GM10847 (cell line): Measurements from ENCODE around the gene ESYT3.

Source experiments
- POLR2A ChIP-seq: IDR thresholded peaks from 2 replicates; pipeline ENCODE4 v1.6.1; 2011; ENCODE audit not compliant: insufficient read length; ENCODE audit errors: extremely low read depth

ESYT3 gene, protein sequence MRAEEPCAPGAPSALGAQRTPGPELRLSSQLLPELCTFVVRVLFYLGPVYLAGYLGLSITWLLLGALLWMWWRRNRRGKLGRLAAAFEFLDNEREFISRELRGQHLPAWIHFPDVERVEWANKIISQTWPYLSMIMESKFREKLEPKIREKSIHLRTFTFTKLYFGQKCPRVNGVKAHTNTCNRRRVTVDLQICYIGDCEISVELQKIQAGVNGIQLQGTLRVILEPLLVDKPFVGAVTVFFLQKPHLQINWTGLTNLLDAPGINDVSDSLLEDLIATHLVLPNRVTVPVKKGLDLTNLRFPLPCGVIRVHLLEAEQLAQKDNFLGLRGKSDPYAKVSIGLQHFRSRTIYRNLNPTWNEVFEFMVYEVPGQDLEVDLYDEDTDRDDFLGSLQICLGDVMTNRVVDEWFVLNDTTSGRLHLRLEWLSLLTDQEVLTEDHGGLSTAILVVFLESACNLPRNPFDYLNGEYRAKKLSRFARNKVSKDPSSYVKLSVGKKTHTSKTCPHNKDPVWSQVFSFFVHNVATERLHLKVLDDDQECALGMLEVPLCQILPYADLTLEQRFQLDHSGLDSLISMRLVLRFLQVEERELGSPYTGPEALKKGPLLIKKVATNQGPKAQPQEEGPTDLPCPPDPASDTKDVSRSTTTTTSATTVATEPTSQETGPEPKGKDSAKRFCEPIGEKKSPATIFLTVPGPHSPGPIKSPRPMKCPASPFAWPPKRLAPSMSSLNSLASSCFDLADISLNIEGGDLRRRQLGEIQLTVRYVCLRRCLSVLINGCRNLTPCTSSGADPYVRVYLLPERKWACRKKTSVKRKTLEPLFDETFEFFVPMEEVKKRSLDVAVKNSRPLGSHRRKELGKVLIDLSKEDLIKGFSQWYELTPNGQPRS

DNA sequence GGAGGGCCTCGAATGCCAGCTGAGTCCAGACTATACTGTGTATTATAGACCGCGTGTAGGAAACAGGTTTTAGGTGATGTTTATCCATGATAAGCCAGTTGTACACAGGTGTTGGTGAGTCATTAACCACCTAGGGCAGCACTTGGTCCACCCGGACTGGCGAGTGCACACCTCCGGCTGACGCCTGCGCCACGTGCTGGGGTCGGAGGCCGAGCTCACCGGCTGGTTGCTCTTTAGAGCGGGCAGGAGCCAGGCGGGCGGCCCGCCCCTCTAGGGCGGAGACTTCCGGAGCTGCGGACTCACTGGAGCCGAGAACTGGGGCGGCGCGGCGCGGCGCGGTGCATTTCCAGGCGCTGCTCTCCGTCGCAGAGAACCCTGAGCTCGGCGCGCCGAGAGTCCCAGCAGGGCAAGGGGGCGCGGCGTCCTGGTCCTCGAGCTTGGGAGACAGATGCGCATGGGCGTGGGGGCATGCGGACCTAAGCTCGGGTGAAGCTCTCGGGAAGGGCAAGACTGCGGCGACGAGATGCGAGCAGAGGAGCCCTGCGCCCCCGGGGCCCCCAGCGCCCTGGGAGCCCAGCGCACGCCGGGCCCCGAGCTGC, at the start of gene ESYT3:
ESYT3 (plus strand) TSS at position 341 of the 599 bp plus-strand sequence; CDS start at position 524, 183 bp downstream.
- TF ChIP-seq POLR2A, result no peak

DNA sequence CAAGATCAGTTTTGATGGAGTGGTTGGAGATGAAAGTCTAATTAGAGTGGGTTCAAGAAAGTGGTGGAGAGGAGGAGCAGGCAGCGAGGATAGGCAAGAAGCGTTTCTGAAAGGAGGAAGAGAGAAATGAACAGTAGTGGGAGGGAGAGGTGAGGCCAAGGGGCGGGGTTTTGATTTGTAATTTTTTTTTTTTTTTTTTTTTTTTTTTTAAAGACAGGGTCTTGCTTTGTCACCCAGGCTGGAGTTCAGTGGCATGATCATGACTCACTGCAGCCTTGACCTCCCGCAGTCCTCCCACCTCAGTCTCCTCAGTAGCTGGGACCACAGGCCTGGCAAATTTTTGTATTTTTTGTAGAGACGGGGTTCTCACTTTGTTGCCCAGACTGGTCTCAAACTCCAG, 49.4 kb upstream of the ESYT3 start:
- no peak for TF ChIP-seq POLR2A

DNA sequence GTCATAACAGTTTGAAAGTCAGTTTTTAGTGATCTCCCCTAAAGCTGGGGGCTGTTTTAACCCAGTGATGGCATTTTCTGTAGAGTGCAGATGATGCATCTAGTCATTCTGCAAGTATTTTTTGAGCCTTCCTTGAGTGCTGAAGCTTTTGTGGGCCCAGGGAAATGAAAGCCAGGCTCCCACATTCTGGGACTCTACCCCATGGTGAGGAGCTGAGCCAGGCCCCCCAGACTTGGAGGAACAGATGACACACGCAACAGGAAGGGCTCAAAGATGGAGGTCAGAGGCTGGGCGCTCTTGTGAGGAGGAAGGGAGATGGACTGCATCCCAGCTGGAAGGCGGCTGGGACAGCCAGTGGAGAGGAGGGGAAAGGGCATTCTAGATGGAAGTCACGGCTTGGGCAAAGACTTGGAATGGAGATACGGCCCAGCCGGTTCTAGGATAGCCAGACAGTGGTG, 45.2 kb upstream of the ESYT3 start:
- TF ChIP-seq POLR2A, result no peak

DNA sequence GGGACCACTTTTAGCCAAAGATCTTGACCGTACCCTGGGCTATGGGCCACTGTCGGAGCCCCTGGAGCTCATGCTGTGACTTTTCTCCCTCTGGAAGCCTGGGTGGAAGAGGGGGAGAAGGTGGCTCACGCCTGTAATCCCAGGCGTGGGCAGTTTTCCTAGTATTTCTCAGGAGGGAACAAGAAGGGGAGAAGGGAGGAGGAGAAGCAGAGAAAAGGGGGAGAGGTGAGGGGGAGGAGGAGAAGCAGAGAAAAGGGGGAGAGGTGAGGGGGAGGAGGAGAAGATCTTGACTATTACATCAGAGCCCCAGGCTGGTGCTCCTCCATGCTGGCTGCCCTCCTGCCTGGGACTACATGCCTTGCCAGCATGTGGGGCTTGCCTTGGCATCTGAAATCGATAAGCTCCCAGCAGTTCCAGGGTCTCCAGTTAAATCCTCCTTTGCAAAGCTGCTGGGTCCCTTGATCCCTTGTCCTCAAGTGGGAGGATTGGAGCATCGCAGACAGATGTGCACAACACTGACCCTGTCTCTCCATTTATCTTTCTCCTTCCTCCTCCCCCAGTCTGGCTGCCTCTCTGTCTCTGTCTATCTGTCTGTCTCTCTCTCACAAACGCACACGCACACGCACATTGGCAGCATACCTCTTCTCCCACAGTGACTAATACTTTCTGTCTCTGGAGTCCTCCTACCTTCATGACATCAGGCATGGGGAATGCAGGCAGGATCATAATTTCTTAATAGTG, 44.4 kb upstream of the ESYT3 start:
- no peak for TF ChIP-seq POLR2A

DNA sequence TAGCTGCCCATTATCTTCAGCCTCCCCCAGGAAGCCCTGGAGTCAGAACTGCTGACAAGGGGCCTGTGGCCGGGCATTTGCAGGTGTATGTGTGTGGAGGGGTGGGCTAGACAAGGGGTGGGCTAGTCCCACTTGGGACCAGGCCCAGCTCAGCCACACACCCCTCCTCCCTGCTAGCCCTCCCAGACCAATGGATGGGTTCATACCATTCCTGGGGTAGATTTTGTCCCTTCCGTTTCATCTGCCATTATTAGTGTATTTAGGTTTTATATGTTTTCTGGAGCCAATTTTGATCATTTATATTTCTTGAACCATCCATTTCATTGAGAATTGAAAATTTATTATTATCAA, 43.9 kb upstream of the ESYT3 start:
- no peak for TF ChIP-seq POLR2A

DNA sequence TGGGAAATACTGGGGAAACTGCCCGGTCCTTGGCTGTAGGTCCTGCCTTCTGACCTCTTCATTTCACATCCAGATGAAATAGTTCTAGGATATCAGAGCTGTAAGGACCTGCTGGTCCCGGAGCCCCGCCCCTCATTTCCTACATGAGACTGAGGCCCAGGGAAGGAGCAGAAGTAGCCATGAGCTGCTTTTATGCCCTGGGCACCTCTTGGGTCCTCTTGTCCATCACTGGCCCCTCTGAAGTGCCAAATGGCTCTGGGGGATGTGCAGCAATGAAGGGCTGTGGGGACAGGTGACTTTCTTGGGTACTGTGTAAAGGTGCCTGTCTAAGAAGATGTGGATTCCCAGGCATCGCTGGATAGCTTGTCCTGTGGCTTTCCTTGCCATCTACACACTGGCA, 40.3 kb upstream of the ESYT3 start:
- TF ChIP-seq POLR2A, result no peak

DNA sequence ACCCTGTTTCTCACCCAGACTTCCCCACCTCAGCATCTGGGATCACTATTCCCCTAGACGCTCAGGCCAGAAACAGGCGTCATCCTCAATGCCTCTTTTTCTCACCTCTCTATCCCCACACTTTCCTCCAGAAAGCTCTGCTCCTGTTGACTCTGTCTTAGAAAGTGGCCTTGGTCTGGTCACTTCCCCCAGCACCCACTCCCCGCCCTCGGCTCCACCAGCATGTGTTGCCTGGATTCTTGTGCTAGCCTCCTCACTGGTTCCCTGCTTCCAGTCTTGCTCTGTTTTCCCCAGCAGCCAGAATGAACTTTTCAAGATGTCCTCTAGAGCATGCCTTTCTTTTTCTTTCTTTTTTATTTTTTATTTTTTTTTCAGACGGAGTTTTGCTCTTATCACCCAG, 39.7 kb upstream of the ESYT3 start:
- TF ChIP-seq POLR2A, result no peak

DNA sequence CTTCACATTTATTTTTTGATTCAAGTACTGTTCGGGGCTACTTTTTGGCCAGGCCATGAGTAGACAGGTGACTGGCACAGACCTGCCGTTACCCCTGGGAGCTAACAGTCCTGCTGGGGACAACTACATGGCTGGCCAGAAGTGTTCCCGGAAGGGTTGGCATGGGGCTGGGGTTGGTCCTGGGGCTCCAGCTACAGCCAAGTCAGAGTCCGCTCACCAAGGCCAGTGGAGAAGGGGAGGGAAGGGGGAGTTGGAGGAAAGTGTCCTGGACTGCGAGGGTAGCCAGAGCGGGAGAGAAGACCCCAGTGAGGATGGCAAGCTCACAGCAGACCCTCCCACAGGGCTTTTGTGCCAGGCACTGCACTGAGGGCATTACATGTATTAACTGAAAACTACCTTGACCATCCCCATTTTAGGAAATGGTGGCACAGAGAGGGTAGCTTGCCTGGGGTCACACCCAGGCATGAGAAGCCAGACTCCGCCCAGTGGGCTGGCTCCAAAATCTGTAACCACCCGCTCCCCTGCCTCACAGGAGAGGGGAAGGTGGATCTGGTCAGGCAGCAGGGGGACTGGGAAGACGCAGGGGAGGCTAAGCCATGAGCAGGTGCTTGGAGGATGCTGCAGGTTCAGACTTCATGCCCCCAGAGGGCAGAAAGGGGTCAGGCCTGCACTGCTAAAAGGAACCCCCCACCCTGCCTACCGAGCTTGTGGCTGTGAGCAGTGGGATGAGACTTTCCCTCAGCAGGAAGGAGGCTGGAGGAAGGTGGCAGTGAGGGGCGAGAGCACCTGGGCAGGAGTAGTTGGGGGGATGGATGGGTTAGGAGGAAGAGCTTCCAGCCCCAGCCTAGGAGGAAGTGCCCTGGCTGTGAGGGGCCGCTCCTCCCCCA, 38.3 kb upstream of the ESYT3 start:
- no peak for TF ChIP-seq POLR2A

DNA sequence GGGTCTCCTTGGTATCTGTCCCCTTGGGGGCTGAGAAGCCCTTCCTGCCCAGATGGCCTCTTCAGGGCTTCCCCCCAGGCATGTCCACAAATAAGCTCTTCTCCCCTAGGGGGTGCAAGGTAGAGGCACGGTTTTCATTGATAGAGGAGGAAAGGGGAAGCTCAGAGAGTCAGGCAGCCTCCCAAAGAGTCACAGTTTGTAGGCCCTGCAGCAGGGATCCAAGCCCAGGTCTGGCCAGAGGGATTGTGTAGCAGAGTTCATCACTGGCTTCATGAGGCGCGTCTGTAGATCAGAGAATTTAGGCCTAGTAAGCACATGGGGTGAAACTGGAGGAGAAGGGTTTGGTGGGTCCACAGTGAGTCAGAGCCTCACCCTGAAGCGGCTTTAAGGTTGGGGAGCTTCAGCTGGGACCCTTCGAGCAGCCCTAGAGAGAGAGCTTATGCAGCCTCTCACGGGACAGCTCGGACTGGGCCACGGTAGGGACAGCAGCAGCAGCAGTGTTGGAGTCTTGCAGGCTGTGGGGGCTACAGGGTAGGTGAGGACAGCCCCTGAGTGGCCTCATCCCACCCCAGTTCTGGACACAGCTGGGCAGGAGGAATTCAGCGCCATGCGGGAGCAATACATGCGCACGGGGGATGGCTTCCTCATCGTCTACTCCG, 37.5 kb upstream of the ESYT3 start:
- no peak for TF ChIP-seq POLR2A

DNA sequence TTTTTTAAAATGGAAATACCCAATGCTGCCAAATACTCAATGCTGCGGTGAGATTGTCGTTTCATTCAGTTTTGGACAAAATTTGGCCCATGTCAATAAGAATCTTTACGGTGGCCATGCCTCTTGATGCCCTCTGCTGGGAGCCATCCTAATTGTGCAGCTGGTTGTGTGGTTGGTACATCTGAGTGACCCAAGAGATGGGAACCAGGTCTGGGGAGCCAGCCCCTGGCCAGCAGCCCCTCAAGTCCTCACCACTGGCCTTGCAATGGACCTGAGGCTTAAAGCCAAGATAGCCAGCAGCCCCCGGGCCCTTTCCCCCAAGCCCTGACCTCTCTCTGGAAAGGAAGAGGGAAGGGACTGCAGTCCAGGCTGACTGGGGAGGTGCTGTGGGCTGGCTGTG, 36.4 kb upstream of the ESYT3 start:
- no peak for TF ChIP-seq POLR2A

DNA sequence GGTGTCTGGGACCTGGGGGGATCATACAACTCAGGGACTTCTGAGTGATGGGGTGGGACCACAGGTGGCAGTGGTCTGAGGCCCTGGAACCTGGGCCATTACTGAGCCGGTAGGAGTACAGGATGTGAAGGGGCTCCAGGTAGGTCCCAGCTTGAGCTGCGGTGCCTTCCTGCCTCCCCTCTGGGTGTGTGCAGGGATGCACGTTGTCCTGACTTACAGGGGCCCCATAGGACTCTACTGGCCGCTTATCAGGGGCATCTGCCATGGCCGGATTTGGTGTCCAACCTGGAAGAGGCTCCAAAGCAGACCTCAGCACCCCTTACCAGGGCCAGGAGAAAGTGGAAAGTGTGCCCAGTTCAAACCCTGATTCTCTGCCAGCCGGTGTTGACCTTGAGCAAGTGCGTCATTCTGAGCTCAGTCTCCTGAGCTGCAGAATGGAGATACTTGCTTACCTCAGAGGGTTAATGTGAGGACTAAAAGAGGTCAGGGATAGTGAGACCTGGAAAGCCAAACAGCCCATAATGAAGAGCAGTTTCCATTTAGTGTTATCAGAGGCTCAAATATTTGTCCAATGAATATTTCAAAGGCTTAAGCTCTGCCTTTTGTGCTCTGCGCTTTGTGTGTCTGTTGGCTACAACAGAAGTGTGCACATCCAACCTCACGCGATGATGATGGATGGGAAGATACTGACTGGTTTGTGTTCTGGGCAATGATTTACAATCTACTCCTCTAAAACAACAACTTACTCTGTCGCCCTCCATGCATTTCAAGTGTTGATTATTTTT, 35.4 kb upstream of the ESYT3 start:
- no peak for TF ChIP-seq POLR2A

DNA sequence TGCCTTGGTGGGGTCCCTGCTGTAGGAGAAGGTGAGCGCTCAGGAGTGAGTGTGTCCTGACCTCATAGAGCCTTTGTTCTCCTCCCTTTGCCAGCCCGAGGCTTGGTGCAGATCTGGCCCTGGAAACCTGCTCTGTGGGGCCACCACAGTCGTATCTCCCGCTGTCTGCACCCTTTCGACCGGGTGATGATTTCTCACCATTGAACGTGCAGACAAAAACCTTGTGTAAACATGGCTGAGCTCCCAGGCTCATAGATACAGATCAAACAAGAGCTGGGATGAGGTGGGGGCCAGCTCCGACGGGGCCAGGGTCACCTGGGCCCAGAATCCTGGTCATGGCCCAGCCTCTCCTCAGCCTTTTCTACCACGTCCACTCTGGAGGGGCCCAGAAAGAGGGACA, 34.6 kb upstream of the ESYT3 start:
- TF ChIP-seq POLR2A, result no peak

DNA sequence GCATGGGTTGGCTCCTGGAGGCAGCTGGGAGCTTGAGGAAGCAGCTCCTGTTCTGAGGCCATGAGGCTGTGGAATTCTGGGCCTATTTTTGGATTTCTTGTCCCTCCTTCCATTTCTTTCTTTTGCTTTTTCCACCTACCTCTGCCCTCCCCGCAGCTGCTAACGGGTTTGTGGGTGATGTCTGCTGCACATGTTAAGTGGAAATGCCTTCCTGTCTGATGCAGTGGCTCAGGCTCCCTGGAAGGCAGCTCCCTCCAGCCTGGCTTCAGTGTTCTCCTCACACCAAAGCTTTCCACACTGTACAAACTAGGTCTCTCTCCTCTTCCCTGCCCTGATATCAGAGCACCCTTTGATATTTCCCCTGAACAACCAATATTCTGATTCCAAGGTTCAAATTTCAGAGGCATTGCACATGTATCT, 33.8 kb upstream of the ESYT3 start:
- no peak for TF ChIP-seq POLR2A
